HG03521 (cell line): Measurements from ENCODE around the gene SUPT6H.
"Not testable (repeated sequence)": the region's sequence is repeated elsewhere in the genome, so short reads cannot be mapped to it uniquely, and the experiment has no call there.

Source experiments
- ATAC-seq: cut with Tn5 transposase; IDR thresholded peaks from one replicate; pipeline ENCODE4 v1.9.1; 2021; ENCODE audit warnings: mild to moderate bottlenecking, moderate library complexity; ENCODE audit not compliant: unreplicated experiment

SUPT6H gene

DNA sequence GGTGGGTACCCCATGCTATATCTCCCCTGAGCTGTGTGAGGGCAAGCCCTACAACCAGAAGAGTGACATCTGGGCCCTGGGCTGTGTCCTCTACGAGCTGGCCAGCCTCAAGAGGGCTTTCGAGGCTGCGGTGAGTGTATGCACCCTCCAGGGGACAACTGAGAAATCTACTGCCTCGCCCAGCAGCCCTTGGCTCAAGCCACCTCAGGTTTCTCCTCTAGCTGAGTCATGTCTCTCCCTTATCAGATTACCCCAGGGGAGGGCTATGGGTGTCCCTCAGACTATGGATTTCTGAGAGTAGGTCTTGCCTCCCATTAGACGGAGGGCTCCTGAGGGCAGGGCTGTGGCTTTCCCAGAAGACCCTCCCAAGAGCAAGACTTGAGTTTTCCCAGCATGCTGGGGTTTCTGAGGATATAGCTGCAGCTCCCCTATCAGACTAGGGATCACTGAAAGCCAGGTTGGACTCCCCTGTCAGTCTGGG lies 73.3 kb downstream of the SUPT6H start:
- no peak for ATAC-seq

DNA sequence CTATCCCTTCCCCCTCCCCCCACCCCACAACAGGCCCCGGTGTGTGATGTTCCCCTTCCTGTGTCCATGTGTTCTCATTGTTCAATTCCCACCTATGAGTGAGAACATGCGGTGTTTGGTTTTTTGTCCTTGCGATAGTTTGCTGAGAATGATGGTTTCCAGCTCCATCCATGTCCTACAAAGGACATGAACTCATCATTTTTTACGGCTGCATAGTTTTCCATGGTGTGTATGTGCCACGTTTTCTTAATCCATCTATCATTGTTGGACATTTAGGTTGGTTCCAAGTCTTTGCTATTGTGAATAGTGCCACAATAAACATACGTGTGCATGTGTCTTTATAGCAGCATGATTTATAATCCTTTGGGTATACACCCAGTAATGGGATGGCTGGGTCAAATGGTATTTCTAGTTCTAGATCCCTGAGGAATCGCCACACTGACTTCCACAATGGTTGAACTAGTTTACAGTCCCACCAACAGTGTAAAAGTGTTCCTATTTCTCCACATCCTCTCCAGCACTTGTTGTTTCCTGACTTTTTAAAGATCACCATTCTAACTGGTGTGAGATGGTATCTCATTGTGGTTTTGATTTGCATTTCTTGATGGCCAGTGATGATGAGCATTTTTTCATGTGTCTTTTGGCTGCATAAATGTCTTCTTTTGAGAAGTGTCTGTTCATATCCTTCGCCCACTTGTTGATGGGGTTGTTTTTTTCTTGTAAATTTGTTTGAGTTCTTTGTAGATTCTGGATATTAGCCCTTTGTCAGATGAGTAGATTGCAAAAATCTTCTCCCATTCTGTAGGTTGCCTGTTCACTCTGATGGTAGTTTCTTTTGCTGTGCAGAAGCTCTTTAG lies 74.1 kb downstream of the SUPT6H start:
- ATAC-seq = not testable (repeated sequence)

DNA sequence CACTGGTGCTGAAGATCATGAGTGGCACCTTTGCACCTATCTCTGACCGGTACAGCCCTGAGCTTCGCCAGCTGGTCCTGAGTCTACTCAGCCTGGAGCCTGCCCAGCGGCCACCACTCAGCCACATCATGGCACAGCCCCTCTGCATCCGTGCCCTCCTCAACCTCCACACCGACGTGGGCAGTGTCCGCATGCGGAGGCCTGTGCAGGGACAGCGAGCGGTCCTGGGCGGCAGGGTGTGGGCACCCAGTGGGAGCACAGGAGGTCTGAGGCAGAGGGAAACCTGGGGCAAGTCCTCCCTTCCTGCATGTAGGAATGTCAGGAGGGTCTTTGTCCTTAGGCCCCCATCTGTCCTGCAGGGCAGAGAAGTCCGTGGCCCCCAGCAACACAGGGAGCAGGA lies 75.3 kb downstream of the SUPT6H start:
- no peak for ATAC-seq

DNA sequence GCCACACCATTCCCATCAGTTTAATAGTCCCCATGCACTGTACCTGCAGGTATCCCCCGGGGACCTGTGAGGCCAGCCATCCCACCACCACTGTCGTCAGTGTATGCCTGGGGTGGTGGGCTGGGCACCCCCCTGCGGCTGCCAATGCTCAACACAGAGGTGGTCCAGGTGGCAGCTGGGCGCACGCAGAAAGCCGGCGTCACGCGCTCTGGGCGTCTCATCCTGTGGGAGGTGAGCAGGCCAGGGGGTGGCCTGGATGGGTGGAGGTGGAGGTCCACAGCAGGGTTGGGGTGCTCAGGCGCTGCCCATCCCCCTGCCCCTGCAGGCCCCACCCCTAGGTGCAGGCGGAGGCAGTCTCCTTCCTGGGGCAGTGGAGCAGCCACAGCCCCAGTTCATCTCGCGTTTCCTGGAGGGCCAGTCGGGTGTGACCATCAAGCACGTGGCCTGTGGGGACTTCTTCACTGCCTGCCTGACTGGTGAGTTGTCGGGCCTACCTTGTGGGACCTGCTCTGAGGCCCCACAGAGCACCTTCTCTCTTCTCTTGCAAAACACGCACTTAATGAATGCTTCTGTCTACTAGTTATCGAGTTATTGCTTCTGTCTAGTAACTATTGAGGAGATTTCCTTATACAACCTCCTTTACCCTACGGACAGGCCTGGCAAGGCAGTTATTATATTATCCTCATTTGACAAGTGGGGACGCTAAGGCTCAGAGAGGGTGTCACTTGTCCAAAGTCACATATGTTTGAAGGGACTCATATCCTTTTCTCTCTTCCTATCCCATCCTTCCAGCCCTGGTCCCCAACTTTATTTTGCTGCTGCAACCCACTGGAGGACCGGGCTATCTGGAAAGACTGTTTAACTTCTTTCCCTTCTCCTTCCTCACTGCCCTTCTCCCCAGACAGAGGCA lies 76.0 kb downstream of the SUPT6H start:
- peak; percentile 73 for ATAC-seq

DNA sequence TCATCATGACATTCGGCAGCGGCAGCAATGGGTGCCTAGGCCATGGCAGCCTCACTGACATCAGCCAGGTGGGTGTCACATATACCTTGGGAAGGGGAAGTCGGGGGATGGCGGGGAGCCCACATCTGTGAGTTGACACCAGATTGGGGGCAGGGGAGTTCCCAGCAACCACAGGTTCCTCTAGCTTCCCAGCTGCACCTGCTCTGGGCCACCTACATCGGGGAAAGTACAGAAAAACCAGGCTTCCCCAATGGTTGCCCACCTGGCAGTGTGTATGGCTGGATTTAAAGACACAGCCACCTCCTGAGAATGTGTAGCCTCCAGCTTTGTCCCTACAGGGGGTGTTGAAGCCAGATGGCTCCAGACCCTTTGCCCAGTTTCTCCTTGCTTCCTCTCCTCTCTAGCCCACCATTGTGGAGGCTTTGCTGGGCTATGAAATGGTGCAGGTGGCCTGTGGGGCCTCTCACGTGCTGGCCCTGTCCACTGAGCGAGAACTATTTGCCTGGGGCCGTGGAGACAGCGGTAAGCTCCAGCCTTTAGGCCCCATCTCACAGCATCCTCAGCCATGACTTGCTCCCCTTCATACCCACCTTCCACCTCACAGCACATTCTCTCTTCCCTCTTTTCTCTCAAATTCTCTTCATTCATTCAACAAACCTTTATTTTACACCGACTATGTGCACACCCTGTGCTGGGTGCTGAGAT lies 76.8 kb downstream of the SUPT6H start:
- ATAC-seq = no peak

DNA sequence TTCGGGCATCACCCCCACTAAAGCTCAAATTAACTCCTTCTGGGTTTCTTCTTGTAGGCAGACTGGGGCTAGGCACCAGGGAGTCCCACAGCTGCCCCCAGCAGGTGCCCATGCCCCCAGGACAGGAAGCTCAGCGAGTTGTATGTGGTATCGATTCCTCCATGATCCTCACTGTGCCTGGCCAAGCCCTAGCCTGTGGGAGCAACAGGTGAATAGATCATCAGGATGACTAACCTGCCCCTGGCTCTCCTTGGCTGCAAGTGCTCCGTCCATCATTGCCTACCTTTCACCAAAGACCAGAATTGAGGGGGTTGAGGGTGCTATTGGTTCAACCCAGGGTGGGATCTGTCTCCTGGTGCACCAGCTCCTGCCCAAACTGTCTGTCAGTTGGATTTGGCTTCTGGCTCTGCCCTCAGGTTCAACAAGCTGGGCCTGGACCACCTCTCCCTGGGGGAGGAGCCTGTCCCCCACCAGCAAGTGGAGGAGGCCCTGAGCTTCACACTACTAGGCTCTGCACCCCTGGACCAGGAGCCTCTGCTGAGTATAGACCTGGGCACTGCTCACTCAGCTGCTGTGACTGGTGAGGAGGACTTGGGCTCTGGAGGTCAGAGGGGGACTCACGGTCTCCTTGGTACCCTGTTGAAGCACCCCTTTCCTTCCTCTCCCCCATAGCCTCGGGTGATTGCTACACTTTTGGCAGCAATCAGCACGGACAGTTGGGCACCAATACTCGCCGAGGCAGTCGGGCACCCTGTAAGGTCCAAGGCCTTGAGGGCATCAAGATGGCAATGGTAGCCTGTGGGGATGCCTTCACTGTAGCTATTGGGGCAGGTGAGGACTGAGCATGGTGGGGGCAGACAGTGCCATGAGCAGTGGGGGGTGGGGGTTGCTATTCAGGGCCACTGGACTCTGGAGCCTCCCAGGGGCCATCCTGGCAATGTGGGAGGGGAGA lies 78.7 kb downstream of the SUPT6H start:
- no peak for ATAC-seq

DNA sequence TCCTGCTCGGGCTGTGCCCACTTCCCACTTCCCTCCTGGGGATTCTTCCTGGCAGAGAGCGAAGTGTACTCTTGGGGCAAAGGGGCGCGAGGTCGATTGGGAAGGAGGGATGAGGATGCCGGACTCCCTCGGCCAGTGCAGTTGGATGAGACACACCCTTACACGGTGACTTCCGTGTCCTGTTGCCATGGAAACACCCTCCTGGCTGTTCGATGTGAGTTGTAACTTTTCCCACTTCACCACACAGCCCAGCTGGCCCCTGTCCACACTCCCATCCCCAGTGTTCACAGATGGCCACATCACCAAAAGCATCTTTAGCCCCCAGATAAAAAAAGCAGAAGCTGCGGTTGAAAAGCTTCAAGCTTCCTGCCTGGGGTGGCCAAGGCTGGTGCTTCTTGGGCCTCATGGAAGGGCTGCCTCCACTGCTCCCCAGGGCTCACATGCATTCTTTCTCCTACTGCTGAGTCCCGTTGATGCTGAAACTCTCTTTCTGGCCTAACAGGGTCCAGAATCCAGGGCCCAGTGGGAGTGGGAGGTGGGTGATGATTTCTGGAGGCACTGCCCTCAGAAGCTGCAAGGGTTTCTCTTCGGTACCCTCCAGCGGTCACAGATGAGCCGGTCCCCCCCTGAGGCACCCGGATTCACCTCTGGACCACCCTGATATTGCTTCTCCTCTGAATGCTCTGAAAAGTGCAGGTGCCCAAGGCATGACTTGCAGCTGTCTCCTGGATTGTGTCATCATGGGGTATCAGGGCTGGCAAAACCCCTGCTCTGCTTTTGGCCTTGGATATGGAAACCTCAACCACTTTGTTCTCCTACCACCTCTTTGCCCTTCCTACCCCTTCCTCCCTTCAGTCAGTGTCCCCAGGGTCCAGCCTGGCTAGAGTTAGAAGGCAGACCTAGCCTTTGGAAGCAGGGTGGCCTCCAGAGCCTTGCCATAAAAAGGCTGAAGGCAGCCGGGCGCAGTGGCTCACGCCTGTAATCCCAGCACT lies 79.6 kb downstream of the SUPT6H start:
- ATAC-seq = no peak

DNA sequence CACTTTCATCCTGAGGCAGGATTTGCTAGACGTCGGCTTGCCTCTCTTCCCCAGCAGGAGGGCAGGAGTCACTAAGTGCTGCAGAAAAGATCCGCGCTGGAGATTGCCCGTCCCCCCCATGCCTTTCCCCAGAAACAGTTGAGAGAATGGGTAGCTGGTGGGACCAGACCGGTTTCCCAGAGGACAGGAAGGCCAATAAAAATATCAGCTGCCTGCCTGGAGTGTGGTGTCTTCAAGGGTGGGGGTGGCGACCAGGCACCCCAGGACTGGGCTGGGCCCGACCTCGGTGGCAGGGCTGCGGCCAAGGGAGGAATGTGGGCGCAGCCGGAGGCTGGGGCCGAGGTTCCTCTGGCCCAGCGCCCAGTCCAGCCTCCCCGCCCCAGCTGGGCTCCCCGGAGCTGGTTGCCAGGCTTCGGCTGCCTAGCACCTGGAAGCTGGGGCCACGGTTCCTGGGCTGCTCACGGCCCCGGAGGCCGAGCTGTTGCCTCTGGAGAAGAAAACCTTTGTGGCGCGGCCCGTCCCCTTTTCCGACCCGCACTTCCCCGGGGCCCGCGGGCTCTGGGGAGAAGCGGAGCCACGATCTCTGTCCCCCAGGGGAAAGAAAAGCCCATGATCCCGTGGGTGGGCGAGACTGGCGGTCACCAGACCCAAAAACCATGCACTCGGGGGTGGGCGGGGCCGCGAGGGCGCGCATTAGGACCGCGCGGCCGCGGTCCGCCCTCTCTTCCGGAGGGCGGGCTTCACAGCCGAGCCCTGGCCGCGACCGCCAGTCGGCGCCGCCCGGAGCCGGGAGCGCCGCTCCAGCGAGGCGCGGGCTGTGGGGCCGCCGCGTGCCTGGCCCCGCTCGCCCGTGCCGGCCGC lies 81.5 kb downstream of the SUPT6H start, which contains the start of gene TRAF4:
Gene TRAF4, plus strand, starts transcription at position 769 of the 861 bp plus-strand sequence. CDS start 102 bp downstream, outside the sequence.
- peak; percentile 63 for ATAC-seq

DNA sequence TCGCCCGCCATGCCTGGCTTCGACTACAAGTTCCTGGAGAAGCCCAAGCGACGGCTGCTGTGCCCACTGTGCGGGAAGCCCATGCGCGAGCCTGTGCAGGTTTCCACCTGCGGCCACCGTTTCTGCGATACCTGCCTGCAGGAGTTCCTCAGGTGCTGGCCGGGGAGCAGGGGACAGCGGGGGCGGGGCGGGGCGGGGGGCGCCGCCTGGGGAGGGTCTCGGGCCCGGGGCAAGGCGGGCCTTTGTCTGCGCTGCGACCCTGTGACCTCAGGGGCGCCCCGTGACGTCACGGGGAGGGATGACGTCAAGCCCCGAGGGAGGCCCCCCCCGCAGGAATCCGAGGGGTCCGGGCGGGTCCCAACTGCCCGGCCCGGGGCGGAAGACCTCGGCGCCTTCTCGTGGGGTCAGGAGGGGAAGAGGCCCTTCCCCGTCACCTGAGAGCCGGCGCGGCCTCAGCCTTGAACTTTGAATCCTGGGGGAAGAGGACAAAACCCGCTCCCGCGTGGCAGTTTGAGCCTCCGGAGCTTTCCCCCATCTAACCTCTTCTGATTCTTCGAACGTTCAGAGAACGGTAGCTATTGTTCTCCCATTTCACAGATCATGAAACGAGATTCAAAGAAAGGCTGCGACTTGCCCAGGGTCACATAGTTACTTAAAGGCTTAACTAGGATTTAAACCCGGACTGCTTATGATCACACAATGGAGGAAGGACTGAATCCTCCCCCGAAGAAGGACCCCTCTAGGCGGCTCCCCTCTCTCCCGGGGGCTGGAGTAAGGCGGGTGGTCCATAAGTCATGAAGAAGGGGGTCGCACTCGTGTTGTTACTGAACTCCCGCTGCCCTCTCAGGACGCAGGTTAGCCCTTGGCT lies 82.3 kb downstream of the SUPT6H start:
- ATAC-seq = peak; percentile 10

DNA sequence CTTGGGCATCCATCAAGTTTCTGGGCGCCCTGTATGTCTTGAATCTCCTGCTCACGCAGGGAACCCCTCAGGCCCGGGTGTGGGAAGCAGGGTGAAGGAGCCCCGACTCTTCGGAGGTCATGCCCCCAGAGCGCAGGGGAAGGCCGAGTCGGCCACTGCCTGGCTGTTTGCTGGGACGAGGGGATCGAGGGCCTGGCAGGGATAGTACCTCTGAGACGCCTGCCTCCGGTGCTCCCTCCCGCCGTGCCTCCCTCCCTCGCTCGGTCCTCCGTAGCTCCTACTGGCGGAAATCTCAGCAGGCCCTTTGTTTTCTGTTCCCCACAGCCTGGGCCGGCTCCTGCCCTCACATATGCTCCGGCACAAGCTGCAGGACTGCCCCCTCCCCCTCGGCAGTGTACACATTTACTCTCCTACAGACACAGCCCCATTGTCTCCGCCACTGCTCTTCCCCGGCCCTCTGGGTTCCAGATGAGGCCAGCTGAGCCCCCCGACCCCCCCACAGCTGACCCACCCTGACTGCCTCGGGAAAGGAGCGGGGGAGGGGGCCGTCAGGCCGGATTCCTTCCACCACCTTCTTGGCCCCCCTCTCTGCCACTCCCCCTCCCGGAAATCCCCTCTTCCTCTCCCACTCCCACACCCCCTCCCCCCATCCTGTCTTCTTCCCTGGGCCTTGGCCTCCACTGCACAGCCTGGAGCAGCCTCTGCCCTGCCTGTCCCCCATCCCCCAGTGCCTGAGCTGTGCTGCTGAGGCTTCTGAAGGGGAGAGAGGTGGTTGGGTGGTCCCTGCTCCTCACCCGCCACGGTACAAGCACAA lies 83.2 kb downstream of the SUPT6H start:
- no peak for ATAC-seq

DNA sequence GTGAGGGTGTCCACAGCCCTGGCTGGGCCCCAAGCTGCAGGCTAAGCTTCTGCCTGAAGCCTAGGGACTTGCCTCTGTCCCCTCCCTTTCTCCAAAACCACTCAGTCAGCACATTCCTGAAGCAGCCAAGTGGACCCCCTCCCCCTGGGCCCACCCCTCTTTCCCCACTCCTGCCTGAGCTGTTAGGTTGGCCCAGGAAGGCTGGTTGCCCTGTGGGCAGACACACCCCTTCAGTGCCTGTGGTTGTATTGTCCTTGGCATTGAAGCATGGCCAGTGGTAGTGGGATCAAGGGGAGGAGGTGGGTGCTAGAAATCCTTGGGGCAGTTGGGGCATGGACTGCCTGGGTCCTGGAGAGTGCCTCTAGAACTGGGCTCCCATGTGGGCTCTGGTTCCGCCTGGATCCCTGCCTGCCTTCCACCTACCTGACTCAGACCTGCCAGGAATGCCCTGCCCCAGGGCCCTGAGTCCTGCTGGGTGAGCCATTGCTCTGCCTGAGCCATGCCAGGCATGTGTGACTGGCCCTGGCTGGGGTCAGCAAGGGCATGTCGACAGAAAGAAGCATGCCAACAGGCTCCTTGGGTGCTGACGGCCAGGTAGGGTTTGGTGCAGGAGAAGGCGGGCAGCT lies 83.9 kb downstream of the SUPT6H start:
- no peak for ATAC-seq

DNA sequence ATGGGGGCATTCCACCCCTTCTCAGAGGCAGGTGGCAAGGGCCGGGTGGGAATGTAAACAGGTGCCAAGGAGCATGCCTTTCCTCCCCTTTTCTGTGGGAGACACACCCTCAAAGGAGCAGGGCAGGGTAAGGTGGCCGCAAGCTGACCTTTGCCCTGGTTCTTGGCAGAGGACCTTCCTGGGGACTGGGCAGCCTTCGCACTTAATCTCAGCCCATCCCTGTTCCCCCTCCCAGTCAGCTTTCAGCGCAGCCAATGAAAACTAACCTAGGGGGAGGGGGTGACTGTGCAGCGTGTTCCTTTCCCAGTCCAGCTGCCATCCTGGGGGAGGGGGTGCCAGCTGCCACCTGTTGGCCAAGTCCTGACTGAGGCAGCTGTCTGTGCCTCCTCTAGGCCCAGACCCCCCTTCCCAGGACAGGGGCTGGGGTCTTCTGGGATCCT lies 84.6 kb downstream of the SUPT6H start:
- no peak for ATAC-seq

DNA sequence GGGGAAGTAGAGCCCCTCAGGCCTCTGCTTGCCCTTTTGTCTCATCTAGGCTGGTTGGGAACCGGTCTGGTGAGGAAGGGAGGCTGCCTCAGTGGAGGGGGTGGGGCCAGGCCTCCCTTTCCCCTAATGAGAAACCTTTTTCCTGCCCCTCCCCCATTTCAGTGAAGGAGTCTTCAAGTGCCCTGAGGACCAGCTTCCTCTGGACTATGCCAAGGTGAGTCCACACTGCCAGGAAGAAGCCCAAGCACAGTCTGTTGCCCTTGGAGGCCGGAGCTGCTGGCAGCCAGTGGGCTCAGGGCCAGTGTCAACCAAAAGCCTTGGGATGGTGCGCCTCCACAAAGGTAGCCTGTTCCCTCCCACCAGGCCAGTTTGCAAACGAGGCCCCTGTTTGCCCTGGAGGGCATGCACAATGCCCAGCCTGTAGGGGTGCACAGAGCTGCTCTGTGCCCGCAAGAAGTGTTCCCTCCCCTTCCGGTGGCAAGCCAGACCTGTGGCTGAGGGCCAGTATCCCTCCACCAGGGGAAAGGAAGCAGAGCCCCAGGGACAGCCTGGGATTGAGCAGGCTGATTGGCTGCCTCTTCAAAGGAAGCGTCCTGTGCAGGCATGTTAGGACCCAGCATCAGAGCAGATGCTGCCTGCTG lies 85.2 kb downstream of the SUPT6H start:
- ATAC-seq = no peak

DNA sequence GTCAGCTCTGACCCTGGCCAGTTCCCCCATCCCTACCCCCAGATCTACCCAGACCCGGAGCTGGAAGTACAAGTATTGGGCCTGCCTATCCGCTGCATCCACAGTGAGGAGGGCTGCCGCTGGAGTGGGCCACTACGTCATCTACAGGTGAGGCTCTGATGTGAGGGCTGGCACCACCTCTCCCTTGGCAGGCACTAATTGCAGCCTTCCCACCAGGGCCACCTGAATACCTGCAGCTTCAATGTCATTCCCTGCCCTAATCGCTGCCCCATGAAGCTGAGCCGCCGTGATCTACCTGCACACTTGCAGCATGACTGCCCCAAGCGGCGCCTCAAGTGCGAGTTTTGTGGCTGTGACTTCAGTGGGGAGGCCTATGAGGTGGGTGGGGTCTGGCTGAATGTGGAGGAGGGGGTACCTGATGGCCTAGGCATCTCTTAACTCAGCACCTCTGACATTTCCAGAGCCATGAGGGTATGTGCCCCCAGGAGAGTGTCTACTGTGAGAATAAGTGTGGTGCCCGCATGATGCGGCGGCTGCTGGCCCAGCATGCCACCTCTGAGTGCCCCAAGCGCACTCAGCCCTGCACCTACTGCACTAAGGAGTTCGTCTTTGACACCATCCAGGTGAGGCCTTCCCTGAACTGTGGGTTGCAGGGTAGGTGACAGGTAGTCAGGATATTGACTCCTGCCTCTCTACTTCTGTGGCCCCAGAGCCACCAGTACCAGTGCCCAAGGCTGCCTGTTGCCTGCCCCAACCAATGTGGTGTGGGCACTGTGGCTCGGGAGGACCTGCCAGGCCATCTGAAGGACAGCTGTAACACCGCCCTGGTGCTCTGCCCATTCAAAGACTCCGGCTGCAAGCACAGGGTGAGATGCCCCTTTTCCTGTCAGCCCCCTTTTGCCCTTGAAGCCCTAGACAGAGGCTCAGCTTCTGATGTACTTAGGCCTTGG lies 86.1 kb downstream of the SUPT6H start:
- ATAC-seq = no peak
